Loucy (cell line): ENCODE data around the gene CYSTM1.

Experiments used
- CTCF ChIP-seq: fragments of 200-600 bp; sonication (generic); conservative IDR thresholded peaks from 2 replicates; pipeline ENCODE4 v1.5.1; 2014; ENCODE audit warnings: mild to moderate bottlenecking, antibody characterized with exemption, low read length
- EZH2phosphoT487 ChIP-seq: fragments of 200-600 bp; IDR thresholded peaks from 2 replicates; pipeline ENCODE4 v1.6.1; 2018; ENCODE audit warnings: antibody characterized with exemption, mild to moderate bottlenecking, moderate library complexity, borderline replicate concordance

- TF ChIP-seq CTCF (no peak), EZH2phosphoT487 (no peak)
Measured at GRCh38 chr5:140267201-140267540, 92.2 kb downstream of the CYSTM1 start.
